ENCODE data around the gene NDST4.

DNA sequence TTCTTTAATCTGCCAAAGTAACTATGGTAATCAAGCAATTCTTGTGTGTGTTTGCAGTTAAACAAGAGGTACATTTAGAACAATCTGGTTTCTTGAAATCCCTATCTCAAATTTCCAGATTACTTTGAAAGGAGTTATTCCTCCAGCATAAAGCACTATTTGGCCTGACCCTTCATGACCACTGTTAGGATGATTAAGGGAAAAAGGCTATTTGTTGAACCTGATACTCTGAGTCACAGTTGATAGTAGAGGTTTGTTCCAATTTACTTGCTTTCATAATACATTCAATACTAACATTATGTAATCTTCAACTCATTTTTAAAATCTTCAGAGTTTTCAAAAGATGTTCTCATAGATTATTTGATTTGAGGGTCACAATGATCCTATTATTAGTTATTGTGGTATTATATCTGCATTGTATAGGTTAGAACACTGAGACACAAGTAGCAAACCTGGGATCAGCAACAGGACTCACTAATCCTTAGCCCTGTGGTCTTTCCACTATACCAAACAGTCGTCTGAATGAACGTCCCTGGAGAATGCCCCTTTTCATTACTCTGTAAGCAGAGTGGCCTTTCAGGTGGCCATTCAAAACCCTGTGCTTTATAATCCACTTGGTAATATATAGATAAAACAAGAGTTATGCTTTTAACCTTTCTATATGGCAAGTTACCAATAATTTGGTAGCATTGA lies 8.1 kb upstream of the NDST4 start:
- TF ChIP-seq ZNF274 (IDR thresholded peaks at IDR 0.05; ENCODE audit: low read depth, low read length) (no peak), EZH2phosphoT487 (IDR thresholded peaks at IDR 0.05; ENCODE audit: borderline replicate concordance) (no peak), POLR2AphosphoS5 (IDR thresholded peaks at IDR 0.05; ENCODE audit: low read depth, low read length) (no peak), RAD21 (IDR thresholded peaks at IDR 0.05; ENCODE audit: low read depth) (no peak), EZH2 (IDR thresholded peaks at IDR 0.05) (no peak), JUND (IDR thresholded peaks at IDR 0.05) (no peak), SP1 (IDR thresholded peaks at IDR 0.05; ENCODE audit: low read depth) (no peak), SIN3A (IDR thresholded peaks at IDR 0.05; ENCODE audit: low read depth) (no peak), POLR2A (IDR thresholded peaks at IDR 0.05; ENCODE audit: borderline replicate concordance, extremely low read depth, insufficient read depth, insufficient read length) (no peak), EGR1 (IDR thresholded peaks at IDR 0.05; ENCODE audit: low read depth) (no peak), ZFX (IDR thresholded peaks at IDR 0.05) (no peak)
- TF ChIP-seq, protein P1, sequence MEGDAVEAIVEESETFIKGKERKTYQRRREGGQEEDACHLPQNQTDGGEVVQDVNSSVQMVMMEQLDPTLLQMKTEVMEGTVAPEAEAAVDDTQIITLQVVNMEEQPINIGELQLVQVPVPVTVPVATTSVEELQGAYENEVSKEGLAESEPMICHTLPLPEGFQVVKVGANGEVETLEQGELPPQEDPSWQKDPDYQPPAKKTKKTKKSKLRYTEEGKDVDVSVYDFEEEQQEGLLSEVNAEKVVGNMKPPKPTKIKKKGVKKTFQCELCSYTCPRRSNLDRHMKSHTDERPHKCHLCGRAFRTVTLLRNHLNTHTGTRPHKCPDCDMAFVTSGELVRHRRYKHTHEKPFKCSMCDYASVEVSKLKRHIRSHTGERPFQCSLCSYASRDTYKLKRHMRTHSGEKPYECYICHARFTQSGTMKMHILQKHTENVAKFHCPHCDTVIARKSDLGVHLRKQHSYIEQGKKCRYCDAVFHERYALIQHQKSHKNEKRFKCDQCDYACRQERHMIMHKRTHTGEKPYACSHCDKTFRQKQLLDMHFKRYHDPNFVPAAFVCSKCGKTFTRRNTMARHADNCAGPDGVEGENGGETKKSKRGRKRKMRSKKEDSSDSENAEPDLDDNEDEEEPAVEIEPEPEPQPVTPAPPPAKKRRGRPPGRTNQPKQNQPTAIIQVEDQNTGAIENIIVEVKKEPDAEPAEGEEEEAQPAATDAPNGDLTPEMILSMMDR (IDR thresholded peaks at IDR 0.05 in 2 of 3, conservative IDR thresholded peaks at IDR 0.05 in 1 of 3; ENCODE audit: borderline replicate concordance in 1 of 3, insufficient read depth in 1 of 3, low read depth in 2 of 3, low read length in 2 of 3) = no peak
- TF ChIP-seq, protein P2, sequence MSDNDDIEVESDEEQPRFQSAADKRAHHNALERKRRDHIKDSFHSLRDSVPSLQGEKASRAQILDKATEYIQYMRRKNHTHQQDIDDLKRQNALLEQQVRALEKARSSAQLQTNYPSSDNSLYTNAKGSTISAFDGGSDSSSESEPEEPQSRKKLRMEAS (IDR thresholded peaks at IDR 0.05) = no peak
- TF ChIP-seq, protein P3, sequence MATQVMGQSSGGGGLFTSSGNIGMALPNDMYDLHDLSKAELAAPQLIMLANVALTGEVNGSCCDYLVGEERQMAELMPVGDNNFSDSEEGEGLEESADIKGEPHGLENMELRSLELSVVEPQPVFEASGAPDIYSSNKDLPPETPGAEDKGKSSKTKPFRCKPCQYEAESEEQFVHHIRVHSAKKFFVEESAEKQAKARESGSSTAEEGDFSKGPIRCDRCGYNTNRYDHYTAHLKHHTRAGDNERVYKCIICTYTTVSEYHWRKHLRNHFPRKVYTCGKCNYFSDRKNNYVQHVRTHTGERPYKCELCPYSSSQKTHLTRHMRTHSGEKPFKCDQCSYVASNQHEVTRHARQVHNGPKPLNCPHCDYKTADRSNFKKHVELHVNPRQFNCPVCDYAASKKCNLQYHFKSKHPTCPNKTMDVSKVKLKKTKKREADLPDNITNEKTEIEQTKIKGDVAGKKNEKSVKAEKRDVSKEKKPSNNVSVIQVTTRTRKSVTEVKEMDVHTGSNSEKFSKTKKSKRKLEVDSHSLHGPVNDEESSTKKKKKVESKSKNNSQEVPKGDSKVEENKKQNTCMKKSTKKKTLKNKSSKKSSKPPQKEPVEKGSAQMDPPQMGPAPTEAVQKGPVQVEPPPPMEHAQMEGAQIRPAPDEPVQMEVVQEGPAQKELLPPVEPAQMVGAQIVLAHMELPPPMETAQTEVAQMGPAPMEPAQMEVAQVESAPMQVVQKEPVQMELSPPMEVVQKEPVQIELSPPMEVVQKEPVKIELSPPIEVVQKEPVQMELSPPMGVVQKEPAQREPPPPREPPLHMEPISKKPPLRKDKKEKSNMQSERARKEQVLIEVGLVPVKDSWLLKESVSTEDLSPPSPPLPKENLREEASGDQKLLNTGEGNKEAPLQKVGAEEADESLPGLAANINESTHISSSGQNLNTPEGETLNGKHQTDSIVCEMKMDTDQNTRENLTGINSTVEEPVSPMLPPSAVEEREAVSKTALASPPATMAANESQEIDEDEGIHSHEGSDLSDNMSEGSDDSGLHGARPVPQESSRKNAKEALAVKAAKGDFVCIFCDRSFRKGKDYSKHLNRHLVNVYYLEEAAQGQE (IDR thresholded peaks at IDR 0.05; ENCODE audit: low read depth) = no peak

All from HCT116 (cell line).